ENCODE data around the gene KIF25.

Gene KIF25

GRCh38 chr6:168041928-168042327, 44.5 kb downstream of the KIF25 start:
- no peak for DNase-seq (ENCODE audit: low spot score)
- no peak for TF ChIP-seq CTCF (IDR thresholded peaks at IDR 0.05; ENCODE audit: borderline replicate concordance, control extremely low read depth, extremely low read depth, insufficient read depth, missing control alignments)
- in situ Hi-C loops (cut with MboI; ENCODE audit: low sequenced_read_pairs, unreplicated experiment) = no loop called here

GRCh38 chr6:168042426-168043192, 45.1 kb downstream of the KIF25 start:
- DNase-seq (ENCODE audit: low spot score) = peak; percentile 25
- in situ Hi-C loops (cut with MboI; ENCODE audit: low sequenced_read_pairs, unreplicated experiment) = no loop called here
- no peak for TF ChIP-seq CTCF (IDR thresholded peaks at IDR 0.05; ENCODE audit: borderline replicate concordance, control extremely low read depth, extremely low read depth, insufficient read depth, missing control alignments)

- no peak for DNase-seq (ENCODE audit: low spot score)
- TF ChIP-seq CTCF (IDR thresholded peaks at IDR 0.05; ENCODE audit: borderline replicate concordance, control extremely low read depth, extremely low read depth, insufficient read depth, missing control alignments) = no peak
- in situ Hi-C loops (cut with MboI; ENCODE audit: low sequenced_read_pairs, unreplicated experiment) = no loop called here
Observed at GRCh38 chr6:168043193-168043847, 45.8 kb downstream of the KIF25 start.

- in situ Hi-C loops (cut with MboI; ENCODE audit: low sequenced_read_pairs, unreplicated experiment) = no loop called here
Observed at GRCh38 chr6:168043848-168044415, 46.5 kb downstream of the KIF25 start.

GRCh38 chr6:168044521-168045130, 47.2 kb downstream of the KIF25 start:
- no peak for TF ChIP-seq CTCF (IDR thresholded peaks at IDR 0.05; ENCODE audit: borderline replicate concordance, control extremely low read depth, extremely low read depth, insufficient read depth, missing control alignments)
- no peak for DNase-seq (ENCODE audit: low spot score)
- in situ Hi-C loops (cut with MboI; ENCODE audit: low sequenced_read_pairs, unreplicated experiment) = no loop called here

More at GRCh38 chr6:168043848-168044415, 46.5 kb downstream of the KIF25 start:
- TF ChIP-seq CTCF (IDR thresholded peaks at IDR 0.05; ENCODE audit: borderline replicate concordance, control extremely low read depth, extremely low read depth, insufficient read depth, missing control alignments) = no peak
- no peak for DNase-seq (ENCODE audit: low spot score)

GRCh38 chr6:168045141-168045691, 47.7 kb downstream of the KIF25 start:
- DNase-seq (ENCODE audit: low spot score) = no peak

More at GRCh38 chr6:168045141-168045691, 47.7 kb downstream of the KIF25 start:
- no peak for TF ChIP-seq CTCF (IDR thresholded peaks at IDR 0.05; ENCODE audit: borderline replicate concordance, control extremely low read depth, extremely low read depth, insufficient read depth, missing control alignments)
- in situ Hi-C loops (cut with MboI; ENCODE audit: low sequenced_read_pairs, unreplicated experiment) = no loop called here
